GM19025 (cell line): ENCODE measurements around the gene PLA2G4D.

ENCODE experiments used
- ATAC-seq: cut with Tn5 transposase; IDR thresholded peaks from one replicate; pipeline ENCODE4 v1.9.1; 2021; ENCODE audit warnings: mild to moderate bottlenecking, low read depth, moderate library complexity; ENCODE audit not compliant: unreplicated experiment

The PLA2G4D gene

DNA sequence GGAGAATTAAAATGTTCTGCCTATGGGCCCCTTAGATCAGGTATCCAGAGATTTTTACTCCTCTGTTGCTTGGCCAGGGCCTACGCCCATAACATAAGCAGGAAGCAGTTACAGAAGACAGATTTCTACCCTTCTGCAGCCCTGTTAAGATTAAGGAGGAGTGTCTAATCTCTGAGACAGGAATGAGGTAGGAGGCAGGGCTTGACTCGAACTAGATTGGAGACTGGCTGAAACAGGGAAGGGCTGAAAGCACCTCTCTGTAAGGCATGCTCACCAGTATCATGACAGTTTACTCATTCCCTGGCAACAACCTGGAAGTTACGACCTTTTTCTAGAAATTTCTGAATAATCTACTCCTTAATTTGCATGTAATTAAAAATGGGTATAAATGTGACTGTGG lies 16.7 kb downstream of the PLA2G4D start:
- no peak for ATAC-seq

DNA sequence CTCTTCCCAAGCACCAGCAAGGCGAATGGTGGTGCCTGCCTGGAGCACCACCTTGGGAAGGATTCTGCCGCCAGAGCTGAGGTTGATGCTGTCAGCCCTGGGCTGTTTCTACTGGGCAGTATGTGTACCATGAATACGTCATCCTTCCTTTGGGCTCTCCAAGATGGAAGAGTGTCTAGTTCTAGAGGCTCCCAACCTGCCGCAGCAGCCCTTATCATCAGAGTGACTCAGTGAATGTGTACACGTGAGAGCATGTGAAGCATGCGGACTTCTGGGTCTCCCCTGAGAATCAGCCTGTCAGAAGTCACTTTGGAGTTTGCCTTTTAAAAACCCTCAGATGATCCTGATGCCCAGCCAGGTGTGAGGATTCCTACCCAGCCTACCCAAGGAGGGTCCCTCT lies 20.9 kb downstream of the PLA2G4D start:
- ATAC-seq, result no peak

DNA sequence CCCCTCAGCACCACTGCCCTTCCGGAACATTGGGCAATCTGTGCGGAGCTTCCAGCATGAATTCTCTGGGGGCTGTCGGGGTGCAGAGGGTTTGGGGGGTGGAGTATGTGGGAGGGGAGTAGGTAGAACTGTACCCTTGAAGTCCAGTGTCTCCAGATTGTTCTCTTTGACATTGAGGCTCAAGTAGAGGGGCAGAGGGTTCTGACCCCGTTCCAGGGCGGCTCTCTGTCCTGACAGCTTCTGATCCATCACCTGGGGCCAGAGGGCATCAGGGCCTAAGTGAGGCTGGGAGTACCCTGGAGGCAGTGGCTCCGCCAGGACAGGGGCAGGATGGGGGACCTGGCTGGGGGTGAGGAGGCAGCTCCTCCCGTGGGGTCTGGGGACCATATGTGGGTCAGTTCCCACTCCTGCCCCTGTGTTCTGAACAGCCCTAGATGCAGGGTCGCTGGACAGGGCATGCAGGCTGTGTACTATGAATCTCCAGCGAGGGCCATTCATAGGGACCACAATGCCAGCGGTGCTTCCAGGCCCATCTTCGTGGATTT lies 22.1 kb downstream of the PLA2G4D start:
- ATAC-seq, result no peak

DNA sequence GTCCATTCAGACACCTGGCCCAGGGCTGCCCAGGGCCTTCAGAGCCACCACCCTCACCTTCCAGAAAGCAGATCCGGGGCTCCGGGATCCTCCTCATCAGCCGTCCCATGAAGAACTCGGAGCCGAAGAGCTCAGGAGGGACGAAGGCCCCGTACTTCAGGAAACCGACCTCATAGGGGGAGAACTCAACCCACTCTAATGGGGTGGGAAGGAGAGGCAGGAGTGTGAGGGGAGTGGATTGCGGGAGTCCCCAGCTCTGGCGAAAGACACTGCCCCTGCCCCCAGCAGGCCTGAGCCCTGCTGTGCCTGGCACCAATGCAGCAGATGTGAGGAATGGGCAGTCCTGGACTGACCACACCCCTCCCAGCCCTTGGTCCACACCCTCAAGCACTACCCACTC lies 22.6 kb downstream of the PLA2G4D start:
- no peak for ATAC-seq

DNA sequence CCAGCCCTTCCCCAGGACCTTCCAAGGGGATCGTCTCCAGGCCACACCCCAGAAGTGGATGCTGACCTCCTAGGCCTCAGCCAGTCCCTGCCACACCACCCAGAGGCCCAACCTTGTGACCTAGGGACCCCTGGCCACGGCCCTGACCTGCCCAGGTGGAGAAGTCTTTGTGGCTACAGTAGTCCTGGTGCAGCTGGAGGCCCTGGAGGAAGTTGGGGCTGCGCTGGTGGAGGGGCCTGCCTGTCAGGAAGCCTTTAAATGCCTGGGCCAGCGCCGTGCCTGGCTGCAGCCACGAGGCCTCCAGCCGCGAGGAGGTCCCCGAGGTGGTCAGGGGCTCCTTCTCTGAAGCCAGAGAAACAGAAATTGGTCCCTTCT lies 23.4 kb downstream of the PLA2G4D start:
- ATAC-seq, result no peak

DNA sequence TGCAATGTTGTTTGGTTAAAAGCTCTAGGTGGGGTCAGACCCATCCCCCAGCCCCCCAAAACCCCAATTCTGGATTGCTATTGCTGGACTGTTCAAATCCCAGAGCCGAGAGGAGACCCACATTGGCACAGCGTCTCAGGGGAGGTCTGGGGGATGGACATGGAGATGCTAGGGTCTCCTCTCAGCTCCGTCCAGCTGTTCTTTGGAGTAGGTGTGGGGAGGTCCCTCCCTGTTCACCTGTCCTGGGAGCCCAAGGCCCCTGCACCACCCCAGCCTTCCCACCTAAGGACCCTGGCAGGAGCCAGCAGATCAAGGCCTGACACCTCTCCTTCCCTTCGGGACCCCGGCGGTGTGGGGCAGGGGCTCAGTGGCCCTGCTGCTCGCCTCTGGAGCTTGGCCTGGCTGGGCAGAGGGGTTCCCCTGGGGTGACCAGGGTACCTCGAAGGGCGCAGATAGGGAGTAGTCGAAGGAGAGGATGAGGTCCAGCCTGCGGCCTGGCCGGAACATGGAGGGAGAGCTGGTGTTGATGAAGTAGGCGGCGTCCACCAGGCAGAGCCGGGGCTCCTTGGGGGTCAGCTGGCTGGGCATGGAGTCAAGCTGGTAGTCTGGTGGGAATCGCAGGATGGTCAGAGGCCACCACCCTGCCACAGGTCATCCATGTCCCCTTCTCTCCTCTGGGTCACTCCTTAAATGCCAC lies 23.9 kb downstream of the PLA2G4D start:
- ATAC-seq, result no peak

DNA sequence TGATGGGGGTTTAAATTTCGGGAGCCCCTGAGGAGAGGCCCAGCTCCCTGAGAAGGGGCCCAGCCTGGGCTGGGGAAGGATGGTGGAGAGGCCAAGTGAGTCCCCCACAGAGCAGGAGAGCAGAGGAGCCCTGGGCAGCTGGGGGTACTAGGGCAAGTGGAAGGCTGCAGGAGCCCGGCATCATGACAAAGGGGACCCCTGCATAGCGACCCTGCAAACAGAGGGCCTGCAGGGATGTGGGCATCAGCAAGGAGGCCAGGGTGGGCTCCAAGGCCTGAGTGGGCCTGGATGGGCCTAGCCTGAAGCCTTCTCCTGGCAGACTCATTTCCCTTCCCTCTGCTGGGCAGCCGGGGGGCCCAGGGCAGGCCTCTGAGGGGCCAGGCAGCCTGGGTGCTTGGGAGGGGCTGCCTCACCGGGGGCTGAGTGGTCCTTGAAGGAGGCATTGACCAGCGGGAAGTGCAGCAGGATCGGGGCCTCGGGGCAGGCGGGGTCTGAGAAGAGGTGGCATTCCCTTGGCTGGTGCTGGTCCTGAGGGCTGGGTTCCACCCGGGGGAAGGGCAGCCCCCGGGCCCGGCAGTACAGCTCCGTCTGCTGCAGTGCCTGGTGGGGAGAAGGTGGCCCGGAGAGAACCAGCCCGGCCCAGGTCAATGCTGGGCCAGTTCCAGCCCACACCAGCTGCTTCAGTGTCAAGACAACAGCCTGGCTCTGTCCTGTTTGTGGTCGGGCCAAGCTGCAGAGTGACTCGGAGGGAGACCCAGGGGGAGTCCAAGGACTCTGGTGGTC lies 24.7 kb downstream of the PLA2G4D start:
- ATAC-seq, result no peak

DNA sequence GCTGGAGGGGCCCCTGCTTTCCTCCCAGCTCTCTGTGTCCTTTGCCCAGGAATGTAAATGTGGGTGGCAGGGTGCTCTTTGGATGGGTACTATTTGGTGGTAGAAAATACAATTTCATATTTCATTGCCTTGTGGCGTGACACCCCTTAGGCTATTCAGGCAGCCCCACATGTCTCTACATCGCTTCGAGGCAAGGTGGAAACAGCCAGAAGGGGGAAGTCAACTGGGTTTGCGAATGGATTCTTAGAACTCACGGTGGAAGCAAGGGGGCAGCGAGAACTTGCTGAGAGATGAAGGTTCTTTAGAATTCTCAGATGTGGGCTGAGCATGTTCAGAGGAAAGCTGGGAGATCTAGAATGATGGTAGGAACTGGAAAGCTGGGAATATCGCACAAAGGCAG lies 25.3 kb downstream of the PLA2G4D start:
- ATAC-seq, result no peak

DNA sequence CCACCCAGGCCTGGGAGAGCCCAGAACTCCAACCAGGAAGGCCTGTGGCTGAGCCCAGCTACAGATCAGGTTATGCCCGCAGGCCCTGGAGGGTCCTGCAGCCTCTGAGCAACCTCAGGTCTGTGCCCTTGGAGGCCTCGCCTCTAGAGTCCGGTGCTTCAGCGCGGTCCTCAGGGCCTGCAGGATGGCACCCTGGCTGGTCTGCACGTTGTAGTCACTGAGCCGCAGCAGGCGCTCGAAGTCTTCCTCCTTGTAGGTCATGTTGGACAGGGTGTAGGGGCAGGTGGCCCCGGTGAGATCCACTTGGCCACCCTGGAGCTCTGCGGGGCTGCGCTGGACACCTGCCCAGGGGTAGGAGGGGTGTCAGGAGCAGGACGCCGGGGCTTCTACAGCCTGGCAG lies 25.8 kb downstream of the PLA2G4D start:
- no peak for ATAC-seq

DNA sequence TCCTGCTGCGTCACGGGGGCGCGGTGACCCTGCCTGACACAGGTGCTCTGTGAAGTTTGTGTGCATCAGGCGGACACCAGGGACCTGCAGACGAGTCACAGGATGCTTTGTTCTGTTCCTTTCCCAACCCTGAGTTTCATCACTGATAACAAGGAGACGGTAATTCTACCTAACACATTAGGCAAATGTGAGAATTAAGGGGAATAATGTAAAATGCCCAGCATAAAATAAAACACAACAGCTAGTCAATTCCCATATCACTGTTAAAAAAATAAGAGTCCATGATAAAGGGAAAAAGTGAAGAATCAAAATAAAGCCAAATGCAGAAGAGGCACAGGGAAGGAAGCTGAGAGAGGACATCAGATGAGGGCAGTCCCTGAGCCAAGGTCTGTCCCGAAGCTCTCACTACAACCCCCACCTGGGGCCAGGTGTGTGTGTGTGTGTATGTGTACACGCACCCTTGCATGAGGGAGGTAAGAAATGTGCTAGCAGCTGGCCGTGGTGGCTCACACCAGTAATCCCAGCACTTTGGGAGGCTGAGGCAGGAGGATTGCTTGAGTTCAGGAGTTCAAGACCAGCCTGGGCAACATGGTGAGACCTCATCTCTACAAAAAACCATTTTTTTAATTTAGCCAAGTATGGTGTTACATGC lies 27.5 kb downstream of the PLA2G4D start:
- ATAC-seq, result no peak

DNA sequence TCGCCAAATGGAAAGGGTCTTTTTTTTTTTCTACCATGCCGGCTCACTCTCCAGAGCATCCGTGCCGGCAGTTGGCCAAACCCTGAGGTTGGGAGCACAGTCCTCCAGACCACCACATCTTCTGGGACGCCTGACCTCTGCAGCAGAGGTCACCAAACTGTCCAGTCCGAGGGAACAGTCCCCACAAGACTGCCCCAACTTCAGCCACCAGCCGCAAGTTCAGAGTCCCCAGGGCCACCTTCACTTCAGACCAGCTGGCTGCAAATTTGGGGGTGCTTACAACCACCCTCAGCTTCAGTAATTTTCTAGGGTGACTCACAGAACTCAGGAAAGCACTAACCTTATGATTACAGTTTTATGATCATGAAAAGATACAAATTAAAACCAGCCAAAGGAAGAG lies 28.9 kb downstream of the PLA2G4D start:
- no peak for ATAC-seq

DNA sequence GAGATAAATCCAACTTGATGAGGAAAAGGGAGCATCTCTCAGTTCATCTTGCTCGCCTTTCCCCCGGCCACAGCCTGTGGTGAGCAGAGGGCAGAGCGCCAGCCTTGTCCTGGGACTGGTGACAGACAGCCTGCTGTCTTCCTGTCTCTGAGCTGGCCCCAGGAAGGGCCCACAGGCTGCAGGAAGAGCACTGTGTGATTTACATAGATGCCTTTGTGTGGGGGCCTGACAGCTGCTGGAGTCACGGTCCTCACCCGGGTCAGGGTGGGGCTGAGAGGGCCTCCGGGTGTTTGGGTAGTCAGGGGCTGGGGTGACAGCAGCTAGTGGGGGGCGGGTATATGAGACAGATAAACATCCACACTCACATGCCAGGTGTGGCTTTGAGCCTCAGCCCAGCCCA lies 29.3 kb downstream of the PLA2G4D start:
- no peak for ATAC-seq

DNA sequence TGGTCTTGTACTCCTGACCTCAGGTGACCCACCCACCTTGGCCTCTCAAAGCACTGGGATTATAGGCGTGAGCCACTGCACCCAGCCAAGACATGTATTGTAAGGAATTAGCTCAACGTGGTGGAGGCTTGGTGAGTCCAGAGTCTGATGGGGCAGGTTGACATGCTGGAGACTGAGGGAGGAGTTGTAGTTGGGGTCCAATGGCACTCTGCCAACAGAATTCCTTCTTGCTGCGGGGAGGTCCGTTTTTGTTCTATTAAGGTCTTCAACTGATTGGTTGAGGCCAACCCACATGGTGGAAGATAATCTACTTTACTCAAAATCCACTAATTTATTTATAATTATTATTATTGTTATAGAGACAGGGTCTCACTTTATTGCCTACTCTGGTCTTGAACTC lies 30.1 kb downstream of the PLA2G4D start:
- no peak for ATAC-seq

DNA sequence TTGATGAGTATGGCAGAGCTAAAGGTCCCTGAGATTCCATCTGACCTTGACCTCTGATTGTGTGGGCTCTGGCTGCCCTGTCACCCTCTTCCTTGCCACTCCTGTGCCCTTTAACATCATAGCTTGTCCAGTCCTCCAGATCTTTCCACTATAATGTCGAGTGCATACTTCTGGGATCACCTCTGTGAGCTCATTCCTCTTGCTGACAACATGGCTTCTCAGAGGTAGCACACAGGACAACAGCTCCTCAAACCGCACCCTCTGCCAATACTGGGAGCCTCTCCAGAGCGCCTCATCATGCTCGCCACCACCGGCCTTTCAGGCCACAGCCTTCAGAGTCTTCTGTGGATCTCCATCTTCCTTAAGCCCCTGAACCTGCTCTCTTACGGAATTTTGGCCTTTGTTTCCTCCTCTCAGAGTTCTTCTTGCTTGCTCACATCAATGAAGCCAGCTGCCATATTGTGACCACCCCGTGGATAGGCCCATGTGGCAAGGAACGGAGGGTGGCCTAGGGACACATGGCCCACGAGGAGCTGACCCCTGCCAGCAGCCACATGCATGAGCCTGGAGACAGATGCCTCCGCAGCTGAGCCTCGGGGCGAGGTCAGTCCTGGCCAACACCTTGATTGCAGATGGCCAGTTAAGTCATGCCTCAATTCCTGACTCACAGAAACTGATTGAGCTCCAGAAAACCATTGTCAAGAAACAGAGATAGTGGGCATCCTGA lies 31.1 kb downstream of the PLA2G4D start:
- no peak for ATAC-seq

DNA sequence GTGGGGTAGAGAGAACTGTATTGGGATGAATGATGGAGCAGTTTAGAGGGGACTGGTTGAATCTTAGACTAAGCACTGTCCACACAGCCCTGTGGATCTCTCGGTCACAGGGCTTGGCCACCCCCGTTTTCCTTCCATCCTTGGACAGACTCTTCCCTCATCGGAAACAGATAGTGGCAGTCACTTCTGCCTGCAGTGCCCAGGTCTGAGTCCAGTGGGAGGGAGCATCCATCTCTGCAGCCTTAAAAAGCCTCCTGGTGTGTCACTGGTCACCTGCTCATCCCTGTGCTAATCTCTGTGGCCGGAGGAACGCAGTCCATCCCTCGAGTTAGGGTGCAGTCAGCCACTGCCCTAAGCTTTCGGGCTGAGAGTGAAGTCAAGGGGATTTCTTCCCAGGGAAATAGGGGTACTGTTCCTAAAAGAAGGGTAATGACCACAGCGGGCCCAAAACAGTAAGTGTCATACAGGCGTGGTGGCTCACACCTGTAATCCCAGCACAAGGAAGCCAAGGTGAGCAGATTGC lies 32.0 kb downstream of the PLA2G4D start:
- ATAC-seq, result no peak

DNA sequence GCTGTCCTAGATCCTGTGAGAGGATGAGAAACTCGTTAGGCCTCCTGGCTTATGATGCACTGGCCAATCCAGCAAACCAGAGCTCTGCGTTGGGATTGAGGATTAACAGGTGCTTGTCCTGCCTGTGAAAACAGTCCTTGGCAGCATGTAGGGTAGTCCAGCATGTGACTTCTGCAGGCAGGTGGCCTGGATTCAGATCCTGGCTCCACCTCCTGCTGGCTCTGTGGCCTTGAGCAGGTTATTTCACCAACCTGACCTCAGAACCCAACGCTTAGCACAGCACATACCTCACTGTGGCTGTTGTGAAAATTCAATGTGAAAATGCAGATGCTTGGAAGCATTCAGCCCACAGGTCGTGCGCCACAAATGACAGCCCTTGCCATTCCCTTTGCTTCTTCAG lies 33.6 kb downstream of the PLA2G4D start:
- no peak for ATAC-seq

DNA sequence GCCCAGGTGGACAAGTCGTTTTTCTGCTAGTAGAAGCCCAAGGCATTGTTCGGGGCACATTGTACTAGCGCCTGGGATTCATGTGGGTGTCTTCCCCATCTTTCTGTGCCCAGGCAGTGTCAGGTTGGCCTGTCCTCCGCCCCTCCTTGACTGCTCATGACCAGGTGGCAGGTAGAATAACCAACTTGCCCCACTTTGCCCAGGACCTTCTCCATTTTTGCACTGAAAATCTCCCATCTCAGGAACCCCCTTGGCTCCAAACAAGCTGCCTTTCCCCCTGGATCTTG lies 33.9 kb downstream of the PLA2G4D start:
- ATAC-seq, result no peak

DNA sequence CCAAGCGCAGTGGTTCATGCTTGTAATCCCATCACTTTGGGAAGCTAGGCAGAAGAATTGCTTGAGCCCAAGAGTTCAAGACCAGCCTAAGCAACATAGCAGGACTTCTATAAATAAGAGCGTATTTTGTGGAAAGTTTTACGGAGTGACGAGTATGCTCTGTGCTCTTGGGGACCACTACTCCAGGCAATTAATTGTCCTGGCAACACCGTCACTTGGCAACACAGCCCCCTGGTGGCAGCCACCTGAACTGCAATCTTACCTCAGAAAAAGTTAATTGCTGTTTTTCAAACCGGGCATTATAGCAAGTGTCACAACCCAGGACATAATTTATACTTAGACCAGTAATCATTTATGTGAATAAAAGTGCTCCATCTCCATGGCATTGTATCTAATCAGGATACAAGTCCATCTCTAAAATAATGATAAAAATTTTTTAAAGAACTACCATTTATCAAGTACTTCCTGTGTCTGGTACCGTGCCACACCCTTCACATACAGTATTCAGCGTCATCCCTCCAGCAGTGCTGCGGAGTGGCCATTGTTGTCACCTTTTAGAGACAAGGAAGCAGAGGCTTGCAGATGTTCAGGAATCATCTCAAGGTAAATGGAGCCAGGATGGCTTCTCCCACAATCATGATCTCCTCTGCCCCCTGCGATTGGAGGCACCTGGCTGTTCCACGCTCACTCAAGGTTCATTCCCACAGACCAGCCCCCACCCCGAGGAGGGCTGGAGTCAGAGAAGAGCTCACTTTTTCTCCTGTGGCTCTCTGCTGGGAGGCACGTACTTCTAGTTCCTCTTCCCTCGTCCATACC lies 34.5 kb downstream of the PLA2G4D start:
- no peak for ATAC-seq

DNA sequence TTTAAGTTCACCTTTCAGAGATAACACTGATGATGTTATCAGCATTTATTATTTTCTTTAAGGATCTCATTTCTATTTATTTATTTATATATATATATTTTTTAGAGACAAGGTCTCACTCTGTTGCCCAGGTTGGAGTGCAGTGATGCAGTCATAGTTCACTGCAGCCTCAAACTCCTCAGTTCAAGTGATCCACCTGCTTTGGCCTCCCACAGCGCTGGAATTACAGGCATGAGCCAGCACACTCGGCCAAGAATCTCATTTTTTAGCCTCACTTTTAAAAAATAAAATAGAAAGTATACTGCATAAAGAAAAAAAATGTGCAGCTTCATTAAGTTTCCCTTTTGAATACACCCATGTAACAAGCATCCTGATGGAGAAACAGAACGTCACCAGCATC lies 35.6 kb downstream of the PLA2G4D start:
- ATAC-seq, result no peak
